Keratinocyte (primary cell): ENCODE data around the gene TIMM22. TPM values are rescaled to one million over a fixed set of nuclear protein-coding genes. Genes with fewer than 3 reads are reported as not detected.

Experiments
- DNase-seq: peaks from one replicate; pipeline ENCODE4 v3.0.0-alpha.2; 2011; ENCODE audit warnings: low read depth, missing footprints, low spot score
- FAIRE-seq: peaks from 2 replicates; lab custom pipeline; 2011; peaks lifted over from hg19 to GRCh38; lab: Jason Lieb, UNC
- H2AFZ ChIP-seq: 2 replicates; pipeline ENCODE4 v1.6.0; 2012; ENCODE audit warnings: low read length, control low read depth, inconsistent platforms; ENCODE audit not compliant: control insufficient read depth
- H3K27ac ChIP-seq: 2 replicates; pipeline ENCODE4 v1.5.1; 2011; ENCODE audit warnings: low read length; ENCODE audit not compliant: control insufficient read depth, insufficient read depth
- H3K27me3 ChIP-seq: 3 replicates; pipeline ENCODE4 v1.6.0; 2011; ENCODE audit warnings: low read length; ENCODE audit not compliant: control insufficient read depth, insufficient read depth; ENCODE audit errors: extremely low read depth
- H3K36me3 ChIP-seq, 2 experiments: 2 replicates in 1 of 2; 3 replicates in 1 of 2; pipeline ENCODE4 v1.5.1; 2011; ENCODE audit warnings: low read length in 2 of 2, mild to moderate bottlenecking in 1 of 2; ENCODE audit not compliant: control insufficient read depth in 2 of 2, insufficient read depth in 2 of 2; ENCODE audit errors: extremely low read depth in 1 of 2
- H3K4me1 ChIP-seq: 3 replicates; pipeline ENCODE4 v1.5.1; 2011; ENCODE audit warnings: low read length; ENCODE audit not compliant: control insufficient read depth, insufficient read depth; ENCODE audit errors: extremely low read depth
- H3K4me2 ChIP-seq: 3 replicates; pipeline ENCODE4 v1.6.0; 2011; ENCODE audit warnings: low read depth, low read length; ENCODE audit not compliant: control insufficient read depth, insufficient read depth; ENCODE audit errors: extremely low read depth
- H3K4me3 ChIP-seq, 3 experiments: fragments of 200-600 bp in 1 of 3; sonication (generic) in 1 of 3; 2 replicates in 2 of 3; 3 replicates in 1 of 3; pipeline ENCODE4 v1.5.1; 2011 to 2016; ENCODE audit warnings: low read length in 3 of 3, mild to moderate bottlenecking in 3 of 3, control low read depth in 2 of 3, inconsistent platforms in 1 of 3, low read depth in 1 of 3, mixed read lengths in 1 of 3, mixed run types in 1 of 3, moderate library complexity in 1 of 3; ENCODE audit not compliant: control insufficient read depth in 2 of 3, insufficient read depth in 2 of 3; ENCODE audit errors: extremely low read depth in 1 of 3
- H3K79me2 ChIP-seq: 2 replicates; pipeline ENCODE4 v1.6.0; 2012; ENCODE audit warnings: low read length; ENCODE audit not compliant: control insufficient read depth, insufficient read depth
- H3K9ac ChIP-seq: 3 replicates; pipeline ENCODE4 v1.6.0; 2011; ENCODE audit warnings: low read length; ENCODE audit not compliant: control insufficient read depth, insufficient read depth; ENCODE audit errors: extremely low read depth
- H3K9me1 ChIP-seq: 3 replicates; pipeline ENCODE4 v1.6.0; 2011; ENCODE audit warnings: low read length; ENCODE audit not compliant: control insufficient read depth, insufficient read depth; ENCODE audit errors: extremely low read depth
- H3K9me3 ChIP-seq: 2 replicates; pipeline ENCODE4 v1.5.1; 2012; ENCODE audit warnings: low read depth, low read length; ENCODE audit not compliant: control insufficient read depth
- H4K20me1 ChIP-seq: 3 replicates; pipeline ENCODE4 v1.6.0; 2011; ENCODE audit warnings: low read length; ENCODE audit not compliant: control insufficient read depth, insufficient read depth; ENCODE audit errors: extremely low read depth
- EZH2 ChIP-seq: IDR thresholded peaks from one replicate; pipeline ENCODE4 v1.6.1; 2012; ENCODE audit warnings: inconsistent platforms, mild to moderate bottlenecking, low read length, moderate library complexity
- dilution Hi-C: fragments of 300-500 bp; cut with MboI; formaldehyde crosslinking; loops from one replicate; pipeline ENCODE4 v1.7.0; 2020; ENCODE audit warnings: low sequenced_read_pairs; ENCODE audit not compliant: extremely low pct_ligation_motif_present
- polyA plus RNA-seq, 5 experiments: library from polyadenylated mRNA; depleted of rRNA in 3 of 5; stranded (reverse) in 3 of 5; stranded (forward) in 1 of 5; unstranded in 1 of 5; fragments of >200 nt; gene quantifications; 1 replicate in 1 of 5; 2 replicates in 3 of 5; 3 replicates in 1 of 5; pipeline versions ENCODE4 v1.2.1 to v1.2.3, GENCODE V29; 2011 to 2012; ENCODE audit warnings: missing spikeins in 2 of 5, low read depth in 1 of 5, low replicate concordance in 1 of 5
- TF ChIP-seq, protein P1 (sequence below), 3 experiments: IDR thresholded peaks in 1 of 3; conservative IDR thresholded peaks in 1 of 3; optimal IDR thresholded peaks in 1 of 3; 2 replicates in 2 of 3; 3 replicates in 1 of 3; pipeline versions ENCODE3 to v1.5.1; 2011; ENCODE audit warnings: low read length in 3 of 3, mild to moderate bottlenecking in 3 of 3, moderate library complexity in 2 of 3, control low read depth in 1 of 3, inconsistent platforms in 1 of 3; ENCODE audit not compliant: insufficient read depth in 2 of 3; ENCODE audit errors: extremely low read depth in 1 of 3

The TIMM22 gene
- polyA plus RNA-seq, 1 donor (not counting 4 experiments of a cell fraction or from before 2014, with no cell fraction given) = 14.4 TPM

GRCh38 chr17:1021147-1021546, 24.2 kb downstream of the TIMM22 start:
- FAIRE-seq = no peak

DNA sequence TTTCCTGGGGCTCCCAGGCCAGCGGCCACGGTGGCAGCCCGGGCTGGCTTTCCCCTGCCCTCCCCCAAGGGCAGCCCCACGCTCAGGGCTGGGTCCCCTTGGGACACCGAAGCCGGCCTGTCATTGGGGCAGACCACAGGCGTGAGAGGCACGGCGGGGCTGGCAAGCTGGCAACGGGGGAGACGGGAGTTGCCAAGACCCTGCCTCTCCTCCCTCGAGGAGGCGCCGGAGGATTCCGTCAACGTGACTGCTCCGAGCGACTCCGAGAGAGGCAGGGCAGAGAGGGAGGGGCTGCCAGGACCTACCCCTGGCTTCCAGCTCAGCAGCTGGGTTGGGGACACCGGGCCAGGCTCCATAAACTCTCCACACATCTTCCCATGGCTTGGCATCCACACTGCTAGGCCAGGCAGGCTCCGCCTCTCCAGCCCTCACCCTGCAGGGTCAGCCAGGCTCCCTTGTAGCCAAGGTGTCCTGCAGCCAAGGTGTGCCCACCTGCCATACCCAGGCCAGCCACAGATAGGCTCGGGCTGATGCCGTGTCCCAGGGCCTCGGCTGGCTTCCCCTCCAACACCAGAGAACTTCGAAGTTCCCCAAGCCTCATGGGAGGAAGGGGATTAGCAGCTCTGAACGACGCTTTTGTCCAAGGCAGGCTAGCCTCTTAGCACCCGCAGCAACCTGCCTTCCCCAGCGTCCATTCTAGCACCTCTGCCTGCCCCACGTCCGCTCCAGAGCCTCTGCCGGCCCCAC, 25.5 kb downstream of the TIMM22 start:
- H3K9me3 ChIP-seq = no peaks in the 10 kb centered on the region
- no peaks in the 10 kb centered on the region for H3K79me2 ChIP-seq
- DNase-seq (no peak), FAIRE-seq (no peak)
- no peak overlapping the region for H3K27ac ChIP-seq
- H3K4me1 ChIP-seq = no peaks in the 10 kb centered on the region
- no peaks in the 10 kb centered on the region for H3K27me3 ChIP-seq
- no peaks in the 10 kb centered on the region for H3K36me3 ChIP-seq
- no peak overlapping the region for H3K4me3 ChIP-seq
- no peaks in the 10 kb centered on the region for H3K9me1 ChIP-seq
- H2AFZ ChIP-seq = no peak overlapping the region
- H3K4me2 ChIP-seq = no peak overlapping the region
- no peaks in the 10 kb centered on the region for H4K20me1 ChIP-seq
- TF ChIP-seq, protein P1, sequence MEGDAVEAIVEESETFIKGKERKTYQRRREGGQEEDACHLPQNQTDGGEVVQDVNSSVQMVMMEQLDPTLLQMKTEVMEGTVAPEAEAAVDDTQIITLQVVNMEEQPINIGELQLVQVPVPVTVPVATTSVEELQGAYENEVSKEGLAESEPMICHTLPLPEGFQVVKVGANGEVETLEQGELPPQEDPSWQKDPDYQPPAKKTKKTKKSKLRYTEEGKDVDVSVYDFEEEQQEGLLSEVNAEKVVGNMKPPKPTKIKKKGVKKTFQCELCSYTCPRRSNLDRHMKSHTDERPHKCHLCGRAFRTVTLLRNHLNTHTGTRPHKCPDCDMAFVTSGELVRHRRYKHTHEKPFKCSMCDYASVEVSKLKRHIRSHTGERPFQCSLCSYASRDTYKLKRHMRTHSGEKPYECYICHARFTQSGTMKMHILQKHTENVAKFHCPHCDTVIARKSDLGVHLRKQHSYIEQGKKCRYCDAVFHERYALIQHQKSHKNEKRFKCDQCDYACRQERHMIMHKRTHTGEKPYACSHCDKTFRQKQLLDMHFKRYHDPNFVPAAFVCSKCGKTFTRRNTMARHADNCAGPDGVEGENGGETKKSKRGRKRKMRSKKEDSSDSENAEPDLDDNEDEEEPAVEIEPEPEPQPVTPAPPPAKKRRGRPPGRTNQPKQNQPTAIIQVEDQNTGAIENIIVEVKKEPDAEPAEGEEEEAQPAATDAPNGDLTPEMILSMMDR (optimal IDR thresholded peaks at IDR 0.05 in 1 of 3, IDR thresholded peaks at IDR 0.05 in 1 of 3, conservative IDR thresholded peaks at IDR 0.05 in 1 of 3; ENCODE audit: extremely low read depth in 1 of 3, insufficient read depth in 2 of 3, low read length in 3 of 3) = no peak
- TF ChIP-seq EZH2 = no peak
- dilution Hi-C loops = no loop called here
- H3K9ac ChIP-seq = no peak overlapping the region

More at GRCh38 chr17:1021147-1021546, 24.2 kb downstream of the TIMM22 start:
- H3K4me3 ChIP-seq = no peak overlapping the region
- H2AFZ ChIP-seq = no peak overlapping the region
- TF ChIP-seq, protein P1 (optimal IDR thresholded peaks at IDR 0.05 in 1 of 3, IDR thresholded peaks at IDR 0.05 in 1 of 3, conservative IDR thresholded peaks at IDR 0.05 in 1 of 3; ENCODE audit: extremely low read depth in 1 of 3, insufficient read depth in 2 of 3, low read length in 3 of 3) = no peak
- TF ChIP-seq EZH2 = no peak
- H3K9me3 ChIP-seq = no peaks in the 10 kb centered on the region
- H3K4me2 ChIP-seq = no peak overlapping the region
- no peaks in the 10 kb centered on the region for H3K79me2 ChIP-seq
- H4K20me1 ChIP-seq = no peaks in the 10 kb centered on the region
- H3K4me1 ChIP-seq = no peaks in the 10 kb centered on the region
- DNase-seq = no peak
- H3K9me1 ChIP-seq = no peaks in the 10 kb centered on the region
- H3K36me3 ChIP-seq = no peaks in the 10 kb centered on the region
- H3K9ac ChIP-seq = no peak overlapping the region
- dilution Hi-C loops = no loop called here
- no peak overlapping the region for H3K27ac ChIP-seq
- H3K27me3 ChIP-seq = no peaks in the 10 kb centered on the region
